NCI-H510A treated with DMSO at 0.1 percent for 48 hours (cell line): Measurements from ENCODE around the gene SPI1.
"Not testable (repeated sequence)": the region's sequence is repeated elsewhere in the genome, so short reads cannot be mapped to it uniquely, and the experiment has no call there.

Experiments
- DNase-seq: peaks from one replicate; lab custom pipeline; 2025; lab: John Stamatoyannopoulos, UW

The SPI1 gene

GRCh38 chr11:47340010-47340409 is 38.3 kb downstream of the SPI1 start:
- no peak for DNase-seq

- DNase-seq = no peak
Observed at GRCh38 chr11:47338396-47339241, 39.7 kb downstream of the SPI1 start.

- DNase-seq = no peak
Observed at GRCh38 chr11:47337229-47337924, 41.0 kb downstream of the SPI1 start.

- DNase-seq = no peak
Observed at GRCh38 chr11:47336595-47336994, 41.8 kb downstream of the SPI1 start.

- no peak for DNase-seq
Observed at GRCh38 chr11:47335733-47336132, 42.6 kb downstream of the SPI1 start.

GRCh38 chr11:47334699-47335411 is 43.5 kb downstream of the SPI1 start:
- not testable (repeated sequence) for DNase-seq

- no peak for DNase-seq
Observed at GRCh38 chr11:47333886-47334443, 44.4 kb downstream of the SPI1 start.

GRCh38 chr11:47333526-47333845 is 44.9 kb downstream of the SPI1 start:
- no peak for DNase-seq

- no peak for DNase-seq
Observed at GRCh38 chr11:47332791-47333525, 45.4 kb downstream of the SPI1 start.

GRCh38 chr11:47332303-47332711 is 46.0 kb downstream of the SPI1 start:
- no peak for DNase-seq

GRCh38 chr11:47331454-47332302 is 46.7 kb downstream of the SPI1 start:
- no peak for DNase-seq

- DNase-seq = no peak
Observed at GRCh38 chr11:47329987-47330931, 48.1 kb downstream of the SPI1 start.

- DNase-seq = no peak
Observed at GRCh38 chr11:47329431-47329986, 48.8 kb downstream of the SPI1 start.

- DNase-seq = no peak
Observed at GRCh38 chr11:47328449-47329390, 49.6 kb downstream of the SPI1 start.

- DNase-seq = no peak
Observed at GRCh38 chr11:47327949-47328348, 50.4 kb downstream of the SPI1 start.

- DNase-seq = no peak
Observed at GRCh38 chr11:47327025-47327424, 51.3 kb downstream of the SPI1 start.

- no peak for DNase-seq
Observed at GRCh38 chr11:47326198-47326597, 52.1 kb downstream of the SPI1 start.
